ENCODE measurements around the gene KLF13.

The KLF13 gene

GRCh38 chr15:31343831-31344230, 17.2 kb downstream of the KLF13 start:
- no peak for TF ChIP-seq CTCF (IDR thresholded peaks at IDR 0.05; ENCODE audit: control insufficient read depth, extremely low read depth, insufficient read depth)
- DNase-seq (ENCODE audit: low read depth), result no peak

GRCh38 chr15:31344266-31344665, 17.6 kb downstream of the KLF13 start:
- DNase-seq (ENCODE audit: low read depth), result no peak
- no peak for TF ChIP-seq CTCF (IDR thresholded peaks at IDR 0.05; ENCODE audit: control insufficient read depth, extremely low read depth, insufficient read depth)
- no peak overlapping the region for H3K4me3 ChIP-seq (ENCODE audit: low read depth, low read length)

More at GRCh38 chr15:31343831-31344230, 17.2 kb downstream of the KLF13 start:
- no peak overlapping the region for H3K4me3 ChIP-seq (ENCODE audit: low read depth, low read length)

GRCh38 chr15:31344823-31345605, 18.4 kb downstream of the KLF13 start:
- TF ChIP-seq CTCF (IDR thresholded peaks at IDR 0.05; ENCODE audit: control insufficient read depth, extremely low read depth, insufficient read depth), result no peak
- H3K4me3 ChIP-seq (ENCODE audit: low read depth, low read length), result no peak overlapping the region
- no peak for DNase-seq (ENCODE audit: low read depth)

GRCh38 chr15:31345606-31346366, 19.2 kb downstream of the KLF13 start:
- DNase-seq (ENCODE audit: low read depth), result no peak
- no peak overlapping the region for H3K4me3 ChIP-seq (ENCODE audit: low read depth, low read length)

GRCh38 chr15:31346367-31347066, 19.9 kb downstream of the KLF13 start:
- no peak for TF ChIP-seq CTCF (IDR thresholded peaks at IDR 0.05; ENCODE audit: control insufficient read depth, extremely low read depth, insufficient read depth)
- no peak overlapping the region for H3K4me3 ChIP-seq (ENCODE audit: low read depth, low read length)
- DNase-seq (ENCODE audit: low read depth), result no peak

More at GRCh38 chr15:31345606-31346366, 19.2 kb downstream of the KLF13 start:
- TF ChIP-seq CTCF (IDR thresholded peaks at IDR 0.05; ENCODE audit: control insufficient read depth, extremely low read depth, insufficient read depth), result no peak

- H3K4me3 ChIP-seq (ENCODE audit: low read depth, low read length), result no peak overlapping the region
- DNase-seq (ENCODE audit: low read depth), result no peak
- TF ChIP-seq CTCF (IDR thresholded peaks at IDR 0.05; ENCODE audit: control insufficient read depth, extremely low read depth, insufficient read depth), result no peak
These were observed 20.7 kb downstream of the KLF13 start for GRCh38 chr15:31347067-31347975.

Data from LNCaP clone FGC (cell line).